NCI-H345 treated with DMSO at 0.1 percent for 48 hours (cell line): ENCODE results near the gene GPR52.
"Not testable (repeated sequence)": the region's sequence is repeated elsewhere in the genome, so short reads cannot be mapped to it uniquely, and the experiment has no call there.

Experiments used
- DNase-seq: peaks from one replicate; lab custom pipeline; 2025; ENCODE audit not compliant: unreplicated experiment; lab: John Stamatoyannopoulos, UW

Gene GPR52, protein sequence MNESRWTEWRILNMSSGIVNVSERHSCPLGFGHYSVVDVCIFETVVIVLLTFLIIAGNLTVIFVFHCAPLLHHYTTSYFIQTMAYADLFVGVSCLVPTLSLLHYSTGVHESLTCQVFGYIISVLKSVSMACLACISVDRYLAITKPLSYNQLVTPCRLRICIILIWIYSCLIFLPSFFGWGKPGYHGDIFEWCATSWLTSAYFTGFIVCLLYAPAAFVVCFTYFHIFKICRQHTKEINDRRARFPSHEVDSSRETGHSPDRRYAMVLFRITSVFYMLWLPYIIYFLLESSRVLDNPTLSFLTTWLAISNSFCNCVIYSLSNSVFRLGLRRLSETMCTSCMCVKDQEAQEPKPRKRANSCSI

DNA sequence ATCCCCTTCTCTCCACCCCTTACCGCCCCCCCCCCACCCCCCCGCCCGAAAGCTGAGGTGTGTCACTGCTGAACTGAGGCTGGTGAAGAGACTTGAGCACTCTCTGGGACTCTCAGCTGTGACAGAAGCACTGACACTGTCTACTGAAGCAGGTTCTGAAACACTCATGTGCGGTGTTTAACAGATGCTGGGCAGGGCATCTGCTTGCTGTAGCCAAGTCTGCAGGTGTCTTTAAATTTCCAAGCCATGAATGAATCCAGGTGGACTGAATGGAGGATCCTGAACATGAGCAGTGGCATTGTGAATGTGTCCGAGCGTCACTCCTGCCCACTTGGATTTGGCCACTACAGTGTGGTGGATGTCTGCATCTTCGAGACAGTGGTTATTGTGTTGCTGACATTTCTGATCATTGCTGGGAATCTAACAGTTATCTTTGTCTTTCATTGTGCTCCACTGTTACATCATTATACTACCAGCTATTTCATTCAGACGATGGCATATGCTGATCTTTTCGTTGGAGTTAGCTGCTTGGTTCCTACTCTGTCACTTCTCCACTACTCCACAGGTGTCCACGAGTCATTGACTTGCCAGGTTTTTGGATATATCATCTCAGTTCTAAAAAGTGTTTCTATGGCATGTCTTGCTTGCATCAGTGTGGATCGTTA, at the start of gene GPR52:
Gene GPR52, plus strand, starts transcription at position 99 of the 665 bp plus-strand sequence. Its CDS starts 148 bp downstream, at position 247.
- DNase-seq = no peak

- no peak for DNase-seq
Measured at GRCh38 chr1:174398246-174398645, 49.5 kb upstream of the GPR52 start.

- DNase-seq = no peak
Measured at GRCh38 chr1:174399211-174399610, 48.6 kb upstream of the GPR52 start.

GRCh38 chr1:174401075-174401474, 46.7 kb upstream of the GPR52 start:
- DNase-seq = no peak

- no peak for DNase-seq
Measured at GRCh38 chr1:174405219-174405618, 42.5 kb upstream of the GPR52 start.

DNA sequence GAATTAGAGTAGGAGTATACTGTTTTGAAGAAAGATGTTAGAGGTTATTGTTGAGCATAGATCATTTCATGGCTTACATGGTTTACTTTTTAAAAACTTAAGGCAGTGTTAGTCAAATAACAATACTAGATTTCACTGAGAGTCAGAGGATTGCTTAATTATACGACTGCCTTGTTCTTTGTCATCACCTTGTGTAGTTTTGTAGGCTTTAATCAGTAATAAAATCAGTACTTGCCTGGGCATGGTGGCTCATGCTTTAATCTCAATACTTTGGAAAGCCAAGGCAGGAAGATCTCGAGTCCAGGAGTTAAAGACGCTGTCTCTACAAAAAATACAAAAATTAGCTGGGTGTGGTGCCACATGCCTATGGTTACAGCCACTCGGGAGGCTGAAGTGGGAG, 41.3 kb upstream of the GPR52 start:
- DNase-seq = no peak

- no peak for DNase-seq
Measured at GRCh38 chr1:174407665-174408064, 40.1 kb upstream of the GPR52 start.

- no peak for DNase-seq
Measured at GRCh38 chr1:174408146-174408545, 39.6 kb upstream of the GPR52 start.

DNA sequence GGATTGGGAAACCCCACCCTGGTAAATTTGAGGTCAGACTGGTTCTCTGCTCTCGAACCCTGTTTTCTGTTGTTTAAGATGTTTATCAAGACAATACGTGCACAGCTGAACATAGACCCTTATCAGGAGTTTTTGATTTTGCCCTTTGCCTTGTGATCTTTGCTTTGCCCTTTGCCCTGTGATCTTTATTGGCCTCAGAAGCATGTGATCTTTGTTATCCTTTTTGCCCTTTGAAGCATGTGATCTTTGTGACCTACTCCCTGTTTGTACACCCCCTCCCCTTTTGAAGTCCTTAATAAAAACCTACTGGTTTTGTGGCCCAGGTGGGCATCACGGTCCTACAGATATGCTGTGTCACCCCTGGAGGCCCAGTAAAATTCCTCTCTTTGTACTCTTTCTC, 38.0 kb upstream of the GPR52 start:
- DNase-seq = not testable (repeated sequence)

DNA sequence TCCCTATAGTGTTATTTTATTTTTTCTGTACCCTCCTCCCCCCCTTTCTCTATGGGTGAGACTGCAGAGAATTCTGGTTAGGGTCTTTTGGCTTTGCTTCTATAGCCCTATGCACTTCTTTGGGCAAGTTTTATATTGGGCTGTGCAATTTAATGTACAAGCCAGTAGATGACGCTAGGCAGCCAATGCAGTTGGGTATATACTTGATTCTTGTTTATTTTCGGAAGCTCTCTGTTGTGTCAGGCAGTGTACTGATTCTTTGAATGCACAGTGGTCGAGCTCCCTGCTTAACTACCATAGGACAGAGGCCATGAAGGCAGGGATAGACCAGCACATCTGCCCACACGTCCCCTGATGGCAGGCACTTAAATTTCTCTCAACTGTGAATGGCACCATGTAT, 34.1 kb upstream of the GPR52 start:
- DNase-seq = no peak

- DNase-seq = no peak
Measured at GRCh38 chr1:174414203-174414602, 33.6 kb upstream of the GPR52 start.

GRCh38 chr1:174415506-174415905, 32.3 kb upstream of the GPR52 start:
- no peak for DNase-seq

DNA sequence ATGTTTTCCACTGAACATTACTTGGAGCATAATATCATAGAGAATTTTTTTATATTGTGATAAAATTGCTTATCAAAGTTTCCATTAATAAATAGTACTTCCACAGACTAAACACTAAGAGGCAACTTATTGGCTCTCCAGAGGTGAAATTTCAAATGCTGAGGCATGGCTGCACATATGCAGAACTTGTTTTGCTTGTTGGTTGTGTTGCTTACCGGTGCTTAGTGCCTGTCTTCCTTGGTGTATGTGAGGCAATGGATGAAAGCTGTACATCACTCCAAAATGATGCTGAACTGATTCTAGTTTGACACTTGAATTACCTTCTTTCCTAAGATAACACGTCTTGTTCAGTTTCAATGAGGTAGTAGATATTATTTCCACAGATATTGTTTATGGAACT, 29.8 kb upstream of the GPR52 start:
- DNase-seq = no peak

DNA sequence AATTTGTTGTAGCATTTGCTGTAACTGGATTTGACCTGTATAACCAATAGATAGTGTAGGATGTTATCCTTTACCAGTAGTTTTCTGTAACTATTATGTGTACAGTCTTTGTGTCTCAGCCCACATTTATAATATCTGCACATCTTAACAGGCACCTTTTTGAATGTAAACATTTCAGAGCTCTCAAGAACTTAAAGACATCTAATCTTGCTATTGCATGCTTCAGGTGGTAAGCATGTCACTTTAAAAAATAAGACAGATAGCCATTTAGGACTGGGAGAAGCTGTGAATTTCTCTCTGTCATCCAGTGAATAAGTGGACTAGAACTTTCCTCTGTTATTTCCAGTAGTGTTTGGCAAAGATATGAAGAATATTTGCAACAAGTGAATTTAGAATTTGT, 22.6 kb upstream of the GPR52 start:
- no peak for DNase-seq

- DNase-seq = no peak
Measured at GRCh38 chr1:174426153-174426552, 21.6 kb upstream of the GPR52 start.

GRCh38 chr1:174428033-174428432, 19.7 kb upstream of the GPR52 start:
- no peak for DNase-seq

DNA sequence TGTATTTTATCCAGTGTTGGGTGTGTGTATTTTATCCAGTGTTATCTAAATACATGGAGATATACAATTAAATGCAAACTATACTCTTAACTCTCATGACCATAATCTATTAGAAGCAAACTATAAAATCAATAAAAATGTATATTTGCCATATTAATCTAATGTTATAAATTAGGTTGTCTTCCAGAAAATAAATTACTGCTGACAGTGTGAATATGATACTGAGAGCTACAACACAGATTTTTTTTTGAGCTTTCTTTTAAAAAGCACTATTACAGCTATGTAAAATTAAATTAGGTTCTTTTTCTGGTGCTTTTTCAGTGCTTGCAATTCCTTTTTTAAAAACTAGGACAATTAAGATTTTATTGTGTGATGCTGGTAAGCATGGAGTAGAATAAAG, 19.0 kb upstream of the GPR52 start:
- no peak for DNase-seq

DNA sequence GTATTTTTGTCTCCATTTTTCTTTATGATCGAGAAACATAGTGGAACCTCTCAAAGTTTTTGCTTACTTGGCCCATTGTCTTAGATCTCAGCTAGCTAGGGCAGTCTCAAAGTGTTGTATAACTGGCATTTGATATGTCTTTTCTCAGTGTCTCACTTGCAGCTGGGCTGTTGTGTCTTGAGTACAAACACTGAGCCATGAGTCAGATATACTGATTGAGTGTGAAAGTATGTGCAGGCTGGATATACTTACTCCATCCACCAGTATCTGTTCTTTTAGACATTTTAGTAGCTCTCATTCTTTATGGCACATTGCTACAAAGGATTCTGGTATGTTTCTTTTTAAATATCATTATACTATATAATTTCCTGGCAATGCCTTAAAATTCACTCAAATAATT, 14.3 kb upstream of the GPR52 start:
- no peak for DNase-seq

GRCh38 chr1:174445351-174445750, 2.4 kb upstream of the GPR52 start:
- DNase-seq = no peak

- no peak for DNase-seq
Measured at GRCh38 chr1:174445817-174446216, 1.9 kb upstream of the GPR52 start.

DNA sequence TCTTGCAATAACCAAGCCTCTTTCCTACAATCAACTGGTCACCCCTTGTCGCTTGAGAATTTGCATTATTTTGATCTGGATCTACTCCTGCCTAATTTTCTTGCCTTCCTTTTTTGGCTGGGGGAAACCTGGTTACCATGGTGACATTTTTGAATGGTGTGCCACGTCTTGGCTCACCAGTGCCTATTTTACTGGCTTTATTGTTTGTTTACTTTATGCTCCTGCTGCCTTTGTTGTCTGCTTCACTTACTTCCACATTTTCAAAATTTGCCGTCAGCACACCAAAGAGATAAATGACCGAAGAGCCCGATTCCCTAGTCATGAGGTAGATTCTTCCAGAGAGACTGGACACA, 743 bp downstream of the GPR52 start:
- no peak for DNase-seq

GRCh38 chr1:174448974-174449373, 1.2 kb downstream of the GPR52 start:
- no peak for DNase-seq

- no peak for DNase-seq
Measured at GRCh38 chr1:174451408-174451807, 3.6 kb downstream of the GPR52 start.
